ENCODE measurements around the gene YBX2. TPM values are rescaled to one million over a fixed set of nuclear protein-coding genes. Genes with fewer than 3 reads are reported as not detected.

YBX2 gene
- total RNA-seq, 1 experiment from 2014 or later = 54.9 TPM

DNA sequence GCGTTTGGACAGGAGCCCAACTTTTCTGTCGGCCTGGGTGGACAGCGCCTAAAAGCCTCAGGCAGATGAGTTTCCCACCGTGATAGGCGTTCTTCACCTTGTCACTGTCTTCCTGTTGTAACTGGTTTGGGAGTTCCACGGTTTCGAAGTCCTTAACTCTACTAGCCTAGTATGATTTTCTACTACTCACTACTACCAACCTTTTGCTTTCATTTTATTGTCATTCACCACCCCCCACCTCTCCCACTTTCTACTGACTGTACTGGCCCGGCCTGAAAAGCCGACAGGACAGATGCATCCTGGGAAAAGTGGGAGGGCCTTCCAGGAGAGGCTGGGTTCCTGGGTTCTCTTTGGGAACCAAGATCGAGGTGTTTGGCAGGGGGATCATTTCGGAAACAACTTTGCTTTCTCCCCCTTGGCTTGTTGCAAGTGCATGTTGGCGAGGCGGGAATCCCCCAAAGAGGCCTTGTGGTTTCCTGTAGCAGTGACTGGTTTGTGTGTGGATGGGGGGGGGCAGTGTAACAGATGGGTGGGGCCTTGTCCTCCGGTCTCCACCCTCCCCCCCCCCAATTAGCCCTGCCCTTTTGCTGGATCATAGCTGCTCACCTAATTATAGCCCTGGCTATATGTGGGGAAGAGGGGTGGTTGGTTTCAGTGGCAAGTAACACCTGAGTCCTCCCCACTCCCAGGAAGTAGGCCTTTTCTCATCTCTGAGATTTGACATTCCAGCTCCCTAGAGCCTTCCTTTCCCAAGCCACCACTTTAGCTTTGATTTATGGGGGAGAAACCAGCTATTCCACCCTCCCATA lies 14.4 kb upstream of the YBX2 start:
- BruUV-seq (replicated peaks) = TSS peak; percentile 83
- Histone ChIP-seq H3K4me1 (ENCODE audit: control insufficient read depth, insufficient read depth, low read length) (peaks cover 42% of the 10 kb centered on the region), H3K27me3 (ENCODE audit: control insufficient read depth, insufficient read depth, low read length) (no peaks in the 10 kb centered on the region), H3K36me3 (ENCODE audit: control insufficient read depth, insufficient read depth, low read length) (peaks cover 22% of the 10 kb centered on the region), H3K27ac (ENCODE audit: low read length) (peak overlapping the region; percentile 93), H3K9me3 (ENCODE audit: control insufficient read depth, insufficient read depth, low read depth, low read length) (no peaks in the 10 kb centered on the region), H3K4me3 (ENCODE audit: low read depth in 2 of 2, low read length in 2 of 2) (peak overlapping the region; percentile 86 to 92)
- in situ Hi-C loops (cut with HindIII; ENCODE audit: low pct_unique_long_range_greater_than_20kb, low sequenced_read_pairs) (no loop called here), intact Hi-C loops (cut with micrococcal nuclease; ENCODE audit: unreplicated experiment) (no loop called here)
- CTCF ChIA-PET = no interaction called here
- DNase-seq (ENCODE audit: low read depth, low spot score) (no peak), ATAC-seq (peak; percentile 58)
- peak; percentile 46 for TF ChIP-seq POLR2AphosphoS5 (IDR thresholded peaks at IDR 0.05; ENCODE audit: low read depth, low read length)
- TF ChIP-seq, protein P1, sequence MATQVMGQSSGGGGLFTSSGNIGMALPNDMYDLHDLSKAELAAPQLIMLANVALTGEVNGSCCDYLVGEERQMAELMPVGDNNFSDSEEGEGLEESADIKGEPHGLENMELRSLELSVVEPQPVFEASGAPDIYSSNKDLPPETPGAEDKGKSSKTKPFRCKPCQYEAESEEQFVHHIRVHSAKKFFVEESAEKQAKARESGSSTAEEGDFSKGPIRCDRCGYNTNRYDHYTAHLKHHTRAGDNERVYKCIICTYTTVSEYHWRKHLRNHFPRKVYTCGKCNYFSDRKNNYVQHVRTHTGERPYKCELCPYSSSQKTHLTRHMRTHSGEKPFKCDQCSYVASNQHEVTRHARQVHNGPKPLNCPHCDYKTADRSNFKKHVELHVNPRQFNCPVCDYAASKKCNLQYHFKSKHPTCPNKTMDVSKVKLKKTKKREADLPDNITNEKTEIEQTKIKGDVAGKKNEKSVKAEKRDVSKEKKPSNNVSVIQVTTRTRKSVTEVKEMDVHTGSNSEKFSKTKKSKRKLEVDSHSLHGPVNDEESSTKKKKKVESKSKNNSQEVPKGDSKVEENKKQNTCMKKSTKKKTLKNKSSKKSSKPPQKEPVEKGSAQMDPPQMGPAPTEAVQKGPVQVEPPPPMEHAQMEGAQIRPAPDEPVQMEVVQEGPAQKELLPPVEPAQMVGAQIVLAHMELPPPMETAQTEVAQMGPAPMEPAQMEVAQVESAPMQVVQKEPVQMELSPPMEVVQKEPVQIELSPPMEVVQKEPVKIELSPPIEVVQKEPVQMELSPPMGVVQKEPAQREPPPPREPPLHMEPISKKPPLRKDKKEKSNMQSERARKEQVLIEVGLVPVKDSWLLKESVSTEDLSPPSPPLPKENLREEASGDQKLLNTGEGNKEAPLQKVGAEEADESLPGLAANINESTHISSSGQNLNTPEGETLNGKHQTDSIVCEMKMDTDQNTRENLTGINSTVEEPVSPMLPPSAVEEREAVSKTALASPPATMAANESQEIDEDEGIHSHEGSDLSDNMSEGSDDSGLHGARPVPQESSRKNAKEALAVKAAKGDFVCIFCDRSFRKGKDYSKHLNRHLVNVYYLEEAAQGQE (IDR thresholded peaks at IDR 0.05; ENCODE audit: insufficient read depth in 1 of 2, low read depth in 2 of 2, low read length in 1 of 2) = peak in 1 of 2 experiments; percentile 39; a peak in 1 of 4 replicates
- TF ChIP-seq CTCF (IDR thresholded peaks at IDR 0.05) = no peak
- no peak for TF ChIP-seq SIN3A (IDR thresholded peaks at IDR 0.05; ENCODE audit: borderline replicate concordance, insufficient read depth, low read depth, low read length)
- no peak for TF ChIP-seq TCF7L2 (IDR thresholded peaks at IDR 0.05; ENCODE audit: low read depth, low read length)
- POLR2A ChIA-PET = interaction anchor here (0.7 to 0.9 kb wide), 2 partner anchors 15 to 21 kb away, joined by 3 read pairs; partner anchors contain the start of gene NEURL4

DNA sequence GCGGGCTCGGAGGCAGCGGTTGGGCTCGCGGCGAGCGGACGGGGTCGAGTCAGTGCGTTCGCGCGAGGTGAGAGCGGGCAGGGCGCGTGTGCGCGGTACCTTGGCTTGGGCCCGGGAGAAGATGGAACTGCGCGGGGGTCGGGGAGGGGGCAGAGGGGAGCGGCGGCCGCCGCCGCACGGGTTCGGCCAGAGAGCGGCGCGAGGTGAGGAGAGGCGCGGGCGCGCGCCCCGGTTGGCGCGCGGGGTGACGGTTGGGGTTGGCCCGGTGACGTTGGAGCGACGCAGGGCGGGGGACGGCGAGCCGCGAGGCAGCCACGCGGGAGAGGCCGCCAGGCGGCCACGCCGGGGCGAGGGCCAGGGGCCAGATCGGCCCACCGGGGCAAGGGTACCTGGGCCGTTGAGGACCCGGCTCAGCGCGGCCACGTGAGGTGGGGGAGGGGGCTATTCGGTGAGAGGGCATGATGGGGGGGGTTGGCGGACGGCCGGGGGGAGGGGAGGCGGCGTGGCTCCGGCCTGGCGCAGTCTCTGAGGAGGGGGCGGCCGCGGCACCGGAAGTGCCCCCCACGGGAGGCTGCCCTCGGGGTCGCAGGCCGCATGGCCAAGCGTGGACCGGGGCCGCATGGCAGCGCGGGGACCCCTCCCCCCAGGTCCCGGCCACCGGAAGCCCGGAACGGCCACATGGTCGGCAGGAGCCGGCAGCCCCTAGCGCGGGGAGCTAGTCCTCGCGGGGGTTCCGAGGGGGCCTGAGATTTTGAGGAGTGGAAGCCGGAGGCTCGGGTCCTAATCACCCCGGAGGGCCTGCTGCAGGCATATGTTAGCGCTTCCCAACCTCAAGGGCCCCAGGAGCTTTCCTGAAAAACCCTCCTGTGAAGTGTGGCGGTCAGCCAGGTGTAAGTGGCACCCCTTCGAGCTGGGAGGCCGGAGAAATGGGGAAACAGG lies 13.5 kb upstream of the YBX2 start:
- DNase-seq (ENCODE audit: low read depth, low spot score) (no peak), ATAC-seq (peak; percentile 54)
- ChIA-PET POLR2A (interaction anchor here (0.7 to 0.9 kb wide), 2 partner anchors 14 to 21 kb away, joined by 3 read pairs; partner anchors contain the start of gene NEURL4), CTCF (no interaction called here)
- Histone ChIP-seq H3K27ac (ENCODE audit: low read length) (peak overlapping the region; percentile 93), H3K4me3 (ENCODE audit: low read depth in 2 of 2, low read length in 2 of 2) (peak overlapping the region; percentile 86 to 92), H3K27me3 (ENCODE audit: control insufficient read depth, insufficient read depth, low read length) (no peaks in the 10 kb centered on the region), H3K4me1 (ENCODE audit: control insufficient read depth, insufficient read depth, low read length) (peaks cover 35% of the 10 kb centered on the region), H3K9me3 (ENCODE audit: control insufficient read depth, insufficient read depth, low read depth, low read length) (no peaks in the 10 kb centered on the region), H3K36me3 (ENCODE audit: control insufficient read depth, insufficient read depth, low read length) (peaks cover 22% of the 10 kb centered on the region)
- intact Hi-C loops (cut with micrococcal nuclease; ENCODE audit: unreplicated experiment) (no loop called here), in situ Hi-C loops (cut with HindIII; ENCODE audit: low pct_unique_long_range_greater_than_20kb, low sequenced_read_pairs) (no loop called here)
- BruUV-seq (replicated peaks) = no TSS peak
- TF ChIP-seq SIN3A (IDR thresholded peaks at IDR 0.05; ENCODE audit: borderline replicate concordance, insufficient read depth, low read depth, low read length) (peak; percentile 48; the same call in 1 of the 2 replicates), TCF7L2 (IDR thresholded peaks at IDR 0.05; ENCODE audit: low read depth, low read length) (no peak)

Data from Panc1 (cell line).